ENCODE measurements around the gene NECAB3. TPM values are rescaled to one million over a fixed set of nuclear protein-coding genes. Genes with fewer than 3 reads are reported as not detected.
A peak's percentile ranks its signal among the peaks of the same experiment; 100 is the strongest.

NECAB3 gene
- total RNA-seq, 2 donors from 2014 or later: 77.2 to 92.3 TPM

DNA sequence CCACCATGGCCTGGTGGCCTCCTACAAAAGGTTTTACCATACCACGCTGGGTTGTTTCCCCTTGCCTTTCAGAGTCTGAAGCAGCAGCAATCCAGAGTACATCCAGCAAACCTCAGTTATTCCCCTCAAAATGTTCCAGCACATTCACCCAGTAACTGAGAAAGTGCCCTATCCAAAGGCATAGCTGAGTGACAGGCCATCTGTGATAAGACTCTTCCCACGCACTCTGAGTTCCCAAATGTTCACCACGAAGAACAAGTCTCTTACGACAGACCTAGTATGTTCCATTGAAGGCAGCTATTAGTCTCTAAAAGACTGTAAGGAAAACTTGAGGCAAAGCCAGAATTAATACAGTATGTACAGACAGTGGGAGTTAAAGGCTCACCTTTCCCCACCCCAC is 43.7 kb downstream of the NECAB3 start:
- H3K36me3 ChIP-seq (ENCODE audit: control insufficient read depth, insufficient read depth, low read length): peaks cover 64% of the 10 kb centered on the region
- H3K4me1 ChIP-seq (ENCODE audit: control insufficient read depth, insufficient read depth, low read length): no peaks in the 10 kb centered on the region
- Mint-ChIP-seq H3K27ac (no peak overlapping the region), H3K4me1 (no peaks in the 10 kb centered on the region), H3K27me3 (ENCODE audit: insufficient read depth) (no peaks in the 10 kb centered on the region), H3K36me3 (ENCODE audit: low read depth) (peaks cover 79% of the 10 kb centered on the region), H3K9me3 (no peaks in the 10 kb centered on the region), H3K4me3 (no peak overlapping the region)
- WGBS, 2 experiments (ENCODE audit: insufficient coverage in 1 of 2, insufficient read length in 1 of 2): 94 to 97% methylated on average over 4 of the region's 4 CpGs
- H3K4me3 ChIP-seq (ENCODE audit: low read length): no peak overlapping the region
- no peak overlapping the region for H3K9ac ChIP-seq (ENCODE audit: extremely low read depth, low read length, poor library complexity, severe bottlenecking)
- no peak for DNase-seq
- TF ChIP-seq CTCF (conservative IDR thresholded peaks at IDR 0.05): no peak
- no peak overlapping the region for H3K27ac ChIP-seq (ENCODE audit: low read depth, low read length)
- no peaks in the 10 kb centered on the region for H3K27me3 ChIP-seq (ENCODE audit: control insufficient read depth, insufficient read depth, low read length, poor library complexity, severe bottlenecking)
- no peaks in the 10 kb centered on the region for H3K9me3 ChIP-seq (ENCODE audit: control insufficient read depth, low read length)

DNA sequence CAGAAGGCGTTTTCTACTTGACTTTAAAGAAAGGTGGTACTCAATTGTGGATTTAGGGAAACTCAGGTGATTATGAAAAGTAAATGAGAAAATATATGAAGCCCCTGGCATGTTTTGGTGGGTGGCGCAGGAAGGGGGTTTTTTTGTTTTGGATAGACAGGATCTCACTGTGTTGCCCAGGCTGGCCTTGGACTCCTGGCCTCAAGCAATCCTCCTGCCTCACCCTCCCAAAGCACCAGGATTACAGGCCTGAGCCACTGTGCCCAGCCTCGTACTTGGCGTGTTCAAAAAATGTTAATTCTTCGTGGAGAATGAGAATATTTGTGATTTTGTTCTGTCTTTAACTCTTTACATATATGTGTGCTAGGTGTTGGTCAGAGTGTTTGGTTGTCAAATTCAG is 44.2 kb downstream of the NECAB3 start:
- no peaks in the 10 kb centered on the region for H3K9me3 ChIP-seq (ENCODE audit: control insufficient read depth, low read length)
- WGBS, 2 experiments (ENCODE audit: insufficient coverage in 1 of 2, insufficient read length in 1 of 2): 93 to 95% methylated on average over 3 to 5 of the region's 5 CpGs
- Mint-ChIP-seq H3K27ac (no peak overlapping the region), H3K4me1 (no peaks in the 10 kb centered on the region), H3K9me3 (no peaks in the 10 kb centered on the region), H3K4me3 (no peak overlapping the region), H3K27me3 (ENCODE audit: insufficient read depth) (no peaks in the 10 kb centered on the region), H3K36me3 (ENCODE audit: low read depth) (peaks cover 85% of the 10 kb centered on the region)
- no peak overlapping the region for H3K4me3 ChIP-seq (ENCODE audit: low read length)
- DNase-seq: no peak
- H3K27me3 ChIP-seq (ENCODE audit: control insufficient read depth, insufficient read depth, low read length, poor library complexity, severe bottlenecking): no peaks in the 10 kb centered on the region
- TF ChIP-seq CTCF (conservative IDR thresholded peaks at IDR 0.05): no peak
- H3K36me3 ChIP-seq (ENCODE audit: control insufficient read depth, insufficient read depth, low read length): peaks cover 65% of the 10 kb centered on the region
- H3K27ac ChIP-seq (ENCODE audit: low read depth, low read length): no peak overlapping the region
- no peak overlapping the region for H3K9ac ChIP-seq (ENCODE audit: extremely low read depth, low read length, poor library complexity, severe bottlenecking)
- no peaks in the 10 kb centered on the region for H3K4me1 ChIP-seq (ENCODE audit: control insufficient read depth, insufficient read depth, low read length)

- Histone ChIP-seq H3K9me3 (ENCODE audit: control insufficient read depth, low read length) (no peaks in the 10 kb centered on the region), H3K27ac (ENCODE audit: low read depth, low read length) (no peak overlapping the region), H3K36me3 (ENCODE audit: control insufficient read depth, insufficient read depth, low read length) (peaks cover 69% of the 10 kb centered on the region), H3K9ac (ENCODE audit: extremely low read depth, low read length, poor library complexity, severe bottlenecking) (no peak overlapping the region), H3K27me3 (ENCODE audit: control insufficient read depth, insufficient read depth, low read length, poor library complexity, severe bottlenecking) (no peaks in the 10 kb centered on the region), H3K4me3 (ENCODE audit: low read length) (no peak overlapping the region), H3K4me1 (ENCODE audit: control insufficient read depth, insufficient read depth, low read length) (no peaks in the 10 kb centered on the region)
- Mint-ChIP-seq H3K27ac (peak overlapping the region; percentile 11), H3K4me3 (no peak overlapping the region), H3K27me3 (ENCODE audit: insufficient read depth) (no peaks in the 10 kb centered on the region), H3K36me3 (ENCODE audit: low read depth) (peaks cover 86% of the 10 kb centered on the region), H3K4me1 (no peaks in the 10 kb centered on the region), H3K9me3 (no peaks in the 10 kb centered on the region)
- DNase-seq: no peak
- TF ChIP-seq CTCF (conservative IDR thresholded peaks at IDR 0.05): no peak
- WGBS, 2 experiments (ENCODE audit: insufficient coverage in 1 of 2, insufficient read length in 1 of 2): 95 to 99% methylated on average over 10 of the region's 10 CpGs
These were observed 44.7 kb downstream of the NECAB3 start for GRCh38 chr20:33629533-33629932.
